Measurements from ENCODE around the gene PARD3. TPM values are rescaled to one million over a fixed set of nuclear protein-coding genes. Genes with fewer than 3 reads are reported as not detected.
"Not testable (repeated sequence)": the region's sequence is repeated elsewhere in the genome, so short reads cannot be mapped to it uniquely, and the experiment has no call there.

The PARD3 gene
- total RNA-seq, 2 experiments from 2014 or later = 2.2 to 2.8 TPM

DNA sequence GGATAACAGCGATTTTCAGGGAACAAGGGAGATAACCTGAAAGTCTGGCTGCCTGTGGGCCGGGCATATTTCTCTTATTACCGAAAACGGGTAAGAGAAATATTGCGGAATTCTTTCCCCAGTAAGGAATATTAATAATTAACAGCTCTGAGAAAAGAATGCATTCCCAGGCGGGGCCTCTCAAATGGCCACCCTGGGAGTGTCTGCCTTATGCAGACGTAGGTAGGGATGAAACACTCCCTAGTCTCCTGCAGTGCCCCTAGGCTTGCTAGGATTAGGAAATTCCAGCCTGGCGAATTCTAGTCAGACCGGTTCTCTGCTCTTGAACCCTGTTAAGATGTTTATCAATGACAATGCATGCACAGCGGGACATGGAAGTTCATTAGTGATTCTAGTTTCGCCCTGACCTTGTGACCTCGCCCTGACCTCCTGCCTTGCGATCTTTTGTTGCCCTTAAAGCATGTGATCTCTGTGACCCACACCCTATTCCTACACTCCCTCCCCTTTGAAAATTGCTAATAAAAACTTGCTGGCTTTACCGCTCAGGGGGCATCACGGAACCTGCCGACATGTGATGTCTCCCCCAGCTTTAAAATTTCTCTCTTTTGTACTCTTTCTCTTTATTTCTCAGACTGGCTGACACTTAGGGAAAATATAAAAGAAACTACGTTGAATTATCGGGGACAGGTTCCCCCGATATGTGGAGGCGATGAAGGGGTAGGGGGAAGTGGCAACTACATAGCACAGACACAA lies 387.8 kb downstream of the PARD3 start:
- H3K9me3 Mint-ChIP-seq (ENCODE audit: low read depth); CTCF ChIA-PET; H3K36me3 Mint-ChIP-seq (ENCODE audit: low read depth); H3K4me3 Mint-ChIP-seq; intact Hi-C loops (cut with DNase I, micrococcal nuclease); DNase-seq; H3K27ac Mint-ChIP-seq; H3K27me3 Mint-ChIP-seq; POLR2A ChIA-PET; ATAC-seq; H3K4me1 Mint-ChIP-seq: not testable (repeated sequence)

DNA sequence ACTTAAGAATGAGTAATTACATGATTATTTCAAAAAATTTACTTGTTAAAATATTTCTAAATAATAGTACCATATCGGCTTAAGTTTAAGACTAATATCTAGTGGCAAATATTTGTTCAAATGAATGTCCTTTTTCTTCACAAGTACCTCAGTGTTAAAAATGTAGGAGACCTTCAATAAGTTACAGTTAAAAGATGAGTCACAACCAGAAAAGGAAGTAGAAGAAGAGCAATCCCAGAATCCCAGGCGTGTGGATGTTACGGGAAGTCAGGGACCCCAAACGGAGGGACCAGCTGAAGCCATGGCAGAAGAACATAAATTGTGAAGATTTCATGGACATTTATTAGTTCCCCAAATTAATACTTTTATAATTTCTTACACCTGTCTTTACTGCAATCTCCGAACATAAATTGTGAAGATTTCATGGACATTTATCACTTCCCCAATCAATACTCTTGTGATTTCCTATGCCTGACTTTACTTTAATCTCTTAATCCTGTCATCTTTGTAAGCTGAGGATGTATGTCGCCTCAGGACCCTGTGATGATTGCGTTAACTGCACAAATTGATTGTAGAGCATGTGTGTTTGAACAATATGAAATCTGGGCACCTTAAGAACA lies 388.4 kb downstream of the PARD3 start:
- CTCF ChIA-PET; H3K36me3 Mint-ChIP-seq (ENCODE audit: low read depth); ATAC-seq; POLR2A ChIA-PET; H3K27me3 Mint-ChIP-seq; H3K9me3 Mint-ChIP-seq (ENCODE audit: low read depth); H3K27ac Mint-ChIP-seq; H3K4me1 Mint-ChIP-seq; DNase-seq; H3K4me3 Mint-ChIP-seq; intact Hi-C loops (cut with DNase I, micrococcal nuclease): not testable (repeated sequence)

DNA sequence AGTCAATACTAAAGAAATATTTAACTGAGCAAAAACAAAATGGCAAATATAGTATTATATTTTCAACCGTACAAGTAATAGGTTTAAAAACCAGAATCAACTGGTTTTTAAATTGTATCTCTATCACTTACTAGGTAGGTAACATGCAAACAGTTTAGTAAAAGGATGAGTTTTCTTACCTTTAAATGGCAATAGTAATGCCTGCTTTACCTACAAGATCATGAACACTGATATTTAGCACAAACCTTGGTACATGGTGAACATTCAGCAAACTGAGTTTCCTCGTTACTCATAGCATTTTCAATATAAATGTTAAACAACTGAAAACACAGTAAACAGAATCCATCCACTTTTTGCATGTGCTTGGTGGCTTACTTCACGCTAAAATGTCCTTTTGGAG lies 389.1 kb downstream of the PARD3 start:
- Mint-ChIP-seq H3K9me3 (ENCODE audit: low read depth) (no peaks in the 10 kb centered on the region), H3K36me3 (ENCODE audit: low read depth) (no peaks in the 10 kb centered on the region), H3K27me3 (peaks cover 4% of the 10 kb centered on the region), H3K27ac (no peak overlapping the region), H3K4me1 (no peaks in the 10 kb centered on the region), H3K4me3 (no peak overlapping the region)
- intact Hi-C loops (cut with DNase I, micrococcal nuclease) = no loop called here
- ATAC-seq (no peak), DNase-seq (no peak)
- ChIA-PET POLR2A (no interaction called here), CTCF (no interaction called here)

DNA sequence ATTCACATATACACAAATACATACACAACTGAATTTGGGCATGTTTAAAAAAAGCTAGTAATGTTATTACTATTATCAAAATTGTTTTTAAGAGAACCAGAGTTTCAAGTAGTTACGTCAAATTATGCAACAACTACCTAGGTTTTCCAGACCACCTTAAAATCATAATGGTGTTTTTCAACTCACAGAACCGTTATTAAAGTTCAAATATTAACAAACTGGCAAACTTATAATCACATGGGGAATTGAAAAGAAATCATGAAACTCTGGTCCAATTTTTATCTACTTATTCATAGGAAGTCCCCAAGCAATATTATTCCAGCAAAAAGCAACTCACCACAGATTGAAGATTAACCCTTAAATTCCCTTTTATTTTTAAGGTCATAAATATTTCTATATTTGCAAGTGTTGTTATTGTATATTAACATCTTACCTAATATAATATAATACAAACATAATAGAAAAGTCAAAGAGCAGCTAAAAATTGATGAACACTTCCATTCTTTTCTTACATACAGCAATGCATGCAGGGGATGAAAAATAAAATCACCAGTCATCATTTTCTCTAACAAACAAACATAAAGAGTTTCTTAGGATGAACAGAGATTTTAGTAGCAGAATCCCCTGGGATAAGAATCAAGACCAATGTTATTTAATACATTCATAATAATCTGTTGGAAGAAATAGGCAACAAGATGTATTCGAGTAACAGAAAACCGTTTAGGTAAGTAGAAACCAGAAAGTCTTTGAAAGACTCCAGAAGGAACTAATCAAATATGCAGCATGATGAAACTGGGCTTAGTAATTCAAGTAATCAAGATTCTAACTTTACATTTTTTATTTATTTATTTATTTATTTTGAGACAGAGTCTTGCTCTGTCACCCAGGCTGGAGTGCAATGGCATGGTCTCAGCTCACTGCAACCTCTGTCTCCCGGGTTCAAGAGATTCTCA lies 391.1 kb downstream of the PARD3 start:
- intact Hi-C loops (cut with DNase I, micrococcal nuclease) = no loop called here
- Mint-ChIP-seq H3K4me1 (no peaks in the 10 kb centered on the region), H3K27me3 (peaks cover 3% of the 10 kb centered on the region)

DNA sequence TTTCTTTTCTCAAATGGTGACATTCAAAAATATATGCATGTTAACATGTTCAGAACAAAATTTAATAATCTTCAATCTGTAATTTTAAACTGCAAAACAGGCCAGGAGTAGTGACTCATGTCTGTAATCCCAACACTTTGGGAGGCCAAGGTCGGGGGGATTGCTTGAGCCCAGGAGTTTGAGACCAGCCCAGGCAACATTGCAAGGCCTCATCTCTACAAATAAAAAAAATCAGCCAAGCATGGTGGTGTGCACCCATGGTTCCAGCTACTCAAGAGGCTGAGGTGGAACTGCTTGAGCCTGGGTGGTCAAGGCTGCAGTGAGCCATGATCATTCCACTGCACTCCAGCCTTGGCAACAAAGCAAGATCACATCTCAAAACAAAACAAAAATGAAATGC lies 394.3 kb downstream of the PARD3 start:
- DNase-seq (no peak), ATAC-seq (no peak)
- Mint-ChIP-seq H3K36me3 (ENCODE audit: low read depth) (no peaks in the 10 kb centered on the region), H3K4me1 (no peaks in the 10 kb centered on the region), H3K4me3 (no peak overlapping the region), H3K27me3 (peaks cover 2% of the 10 kb centered on the region), H3K27ac (no peak overlapping the region), H3K9me3 (ENCODE audit: low read depth) (no peaks in the 10 kb centered on the region)
- ChIA-PET POLR2A (no interaction called here), CTCF (no interaction called here)
- intact Hi-C loops (cut with DNase I, micrococcal nuclease) = no loop called here

More for the DNA sequence above, 391.1 kb downstream of the PARD3 start:
- H3K4me3 Mint-ChIP-seq = no peak overlapping the region
- no peak for ATAC-seq
- no peak overlapping the region for H3K27ac Mint-ChIP-seq
- DNase-seq = no peak
- CTCF ChIA-PET = no interaction called here
- H3K9me3 Mint-ChIP-seq (ENCODE audit: low read depth) = no peaks in the 10 kb centered on the region
- H3K36me3 Mint-ChIP-seq (ENCODE audit: low read depth) = no peaks in the 10 kb centered on the region
- POLR2A ChIA-PET = interaction anchor here (0.6 kb wide), 1 partner anchor 18 kb away, joined by 3 read pairs; no protein-coding TSS in a partner anchor

DNA sequence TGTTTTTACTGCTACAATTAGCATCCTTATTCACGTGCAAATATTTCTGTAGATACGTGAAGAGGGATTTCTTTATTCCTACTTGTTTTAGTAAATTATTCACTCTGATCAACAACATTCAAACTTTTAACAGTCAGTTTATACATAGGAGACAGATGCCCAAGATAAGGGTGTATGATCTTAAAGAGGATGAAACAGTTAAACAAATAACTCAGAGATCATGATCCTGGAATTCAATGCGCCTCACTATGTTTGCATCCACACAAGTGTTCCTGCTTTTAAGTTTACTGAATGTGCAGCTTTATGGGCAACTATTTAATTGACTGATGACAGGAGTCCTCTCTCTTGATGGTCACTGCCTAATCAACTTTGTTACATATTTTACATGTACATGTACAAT lies 394.8 kb downstream of the PARD3 start:
- no peaks in the 10 kb centered on the region for H3K36me3 Mint-ChIP-seq (ENCODE audit: low read depth)
- intact Hi-C loops (cut with DNase I, micrococcal nuclease) = no loop called here
- H3K27ac Mint-ChIP-seq = no peak overlapping the region
- DNase-seq (no peak), ATAC-seq (no peak)
- H3K9me3 Mint-ChIP-seq (ENCODE audit: low read depth) = no peaks in the 10 kb centered on the region
- H3K4me3 Mint-ChIP-seq = no peak overlapping the region
- H3K27me3 Mint-ChIP-seq = peaks cover 2% of the 10 kb centered on the region
- no peaks in the 10 kb centered on the region for H3K4me1 Mint-ChIP-seq
- CTCF ChIA-PET = no interaction called here
- POLR2A ChIA-PET = no interaction called here

DNA sequence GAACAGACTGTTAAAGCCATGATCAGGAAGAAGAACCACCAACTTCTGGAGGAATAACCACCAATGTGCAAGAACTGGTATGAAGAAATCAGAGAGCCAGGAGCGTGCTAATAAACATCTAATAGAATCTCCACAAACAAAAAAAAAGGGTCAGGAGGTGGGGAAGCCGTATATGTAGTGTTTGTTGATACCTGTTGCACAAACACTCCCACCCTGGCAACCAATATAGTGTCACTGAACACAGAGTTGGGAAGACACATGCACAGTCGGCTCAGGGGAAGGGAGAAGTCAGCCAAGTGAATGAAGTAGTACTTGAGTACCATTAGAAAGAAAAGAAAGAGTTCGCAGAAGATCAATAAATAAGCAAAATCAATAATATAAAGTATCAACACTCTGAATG lies 400.1 kb downstream of the PARD3 start:
- POLR2A ChIA-PET = no interaction called here
- Mint-ChIP-seq H3K4me3 (no peak overlapping the region), H3K4me1 (no peaks in the 10 kb centered on the region), H3K36me3 (ENCODE audit: low read depth) (no peaks in the 10 kb centered on the region), H3K9me3 (ENCODE audit: low read depth) (no peaks in the 10 kb centered on the region), H3K27me3 (no peaks in the 10 kb centered on the region), H3K27ac (no peak overlapping the region)
- CTCF ChIA-PET = no interaction called here
- DNase-seq (no peak), ATAC-seq (no peak)
- intact Hi-C loops (cut with DNase I, micrococcal nuclease) = no loop called here

DNA sequence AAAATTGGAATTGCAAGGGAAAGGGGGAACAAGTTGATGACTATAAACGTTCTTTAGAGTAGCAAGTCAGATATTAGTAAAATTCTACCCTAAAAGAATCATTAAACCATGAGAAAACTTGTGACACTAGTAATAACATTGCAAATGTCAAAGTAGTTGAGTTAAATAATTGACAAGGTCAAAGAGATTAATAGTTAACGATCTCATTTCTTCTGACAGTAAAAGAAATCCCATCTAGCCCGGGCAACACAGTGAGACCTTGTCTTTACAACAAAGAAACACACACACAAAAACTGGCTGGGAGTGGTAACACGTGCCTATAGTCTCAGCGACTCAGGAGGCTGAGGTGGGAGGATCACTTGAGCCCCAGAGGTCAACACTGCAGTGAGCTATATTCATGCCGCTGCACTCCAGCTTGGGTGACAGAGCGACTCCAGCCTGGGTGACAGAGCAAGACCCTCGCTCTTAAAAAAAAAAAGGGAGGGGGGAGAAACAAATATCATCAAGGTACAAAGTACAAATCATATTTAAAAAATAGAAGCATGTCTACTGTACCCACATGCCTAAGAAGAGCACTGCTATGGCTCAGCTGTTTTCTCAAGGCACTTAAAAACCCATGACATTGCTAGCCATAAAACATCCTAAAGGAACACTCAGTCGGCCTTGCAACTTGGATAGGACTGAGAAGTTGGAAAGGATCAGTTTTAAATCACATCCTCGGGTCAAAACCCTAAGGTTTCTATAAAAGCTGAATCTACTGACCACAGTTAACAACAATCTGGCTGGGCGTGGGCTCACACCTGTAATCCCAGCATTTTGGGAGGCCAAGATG lies 401.1 kb downstream of the PARD3 start:
- ATAC-seq = no peak
- no peak for DNase-seq
- no peaks in the 10 kb centered on the region for H3K36me3 Mint-ChIP-seq (ENCODE audit: low read depth)
- intact Hi-C loops (cut with DNase I, micrococcal nuclease) = no loop called here
- no peak overlapping the region for H3K4me3 Mint-ChIP-seq
- H3K4me1 Mint-ChIP-seq = no peaks in the 10 kb centered on the region
- H3K27ac Mint-ChIP-seq = no peak overlapping the region
- POLR2A ChIA-PET = no interaction called here
- CTCF ChIA-PET = no interaction called here
- H3K27me3 Mint-ChIP-seq = no peaks in the 10 kb centered on the region
- H3K9me3 Mint-ChIP-seq (ENCODE audit: low read depth) = no peaks in the 10 kb centered on the region

DNA sequence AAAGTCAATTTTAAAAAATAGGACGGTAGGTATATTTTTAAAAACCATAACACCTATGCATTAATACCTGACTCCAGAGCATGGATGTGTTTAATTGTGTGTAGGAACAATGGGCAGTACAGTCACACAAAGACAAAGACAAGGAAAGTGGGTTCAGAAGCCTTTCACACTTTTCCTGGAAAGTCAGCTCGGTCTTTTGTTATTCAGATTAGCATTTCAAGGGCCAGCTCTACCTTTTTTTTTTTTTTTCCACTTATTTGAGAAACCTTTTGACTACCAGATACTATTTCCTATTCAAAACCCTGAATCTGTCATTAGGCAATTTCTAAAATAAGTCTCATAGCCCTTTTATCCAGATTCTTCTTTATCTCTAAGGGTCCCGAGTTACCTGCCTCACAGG lies 401.9 kb downstream of the PARD3 start:
- H3K9me3 Mint-ChIP-seq (ENCODE audit: low read depth) = no peaks in the 10 kb centered on the region
- POLR2A ChIA-PET = interaction anchor here (0.6 kb wide), 1 partner anchor 35 kb away, joined by 4 read pairs; no protein-coding TSS in a partner anchor
- H3K4me1 Mint-ChIP-seq = no peaks in the 10 kb centered on the region
- intact Hi-C loops (cut with DNase I, micrococcal nuclease) = no loop called here
- ATAC-seq (no peak), DNase-seq (no peak)
- no peak overlapping the region for H3K4me3 Mint-ChIP-seq
- no peaks in the 10 kb centered on the region for H3K27me3 Mint-ChIP-seq
- no peaks in the 10 kb centered on the region for H3K36me3 Mint-ChIP-seq (ENCODE audit: low read depth)
- CTCF ChIA-PET = no interaction called here
- H3K27ac Mint-ChIP-seq = no peak overlapping the region

DNA sequence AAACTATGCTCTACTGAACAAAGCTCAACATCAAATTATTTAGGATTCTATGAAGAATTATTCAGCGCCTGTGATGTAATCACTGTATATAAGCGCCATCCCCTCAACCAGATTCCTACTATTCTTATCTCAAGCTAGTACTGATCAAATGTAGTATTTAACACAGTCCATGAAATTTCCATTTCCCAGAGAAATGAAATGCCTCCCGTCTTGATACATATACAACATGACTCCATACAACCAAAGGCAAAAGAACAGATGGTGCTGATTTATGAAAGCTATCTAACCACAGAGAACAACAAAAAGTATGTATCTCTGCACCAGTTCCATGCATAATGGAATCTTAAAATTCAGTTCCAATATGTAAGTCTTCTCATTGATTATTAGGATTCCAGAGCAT lies 406.1 kb downstream of the PARD3 start:
- no peak overlapping the region for H3K27ac Mint-ChIP-seq
- no peaks in the 10 kb centered on the region for H3K9me3 Mint-ChIP-seq (ENCODE audit: low read depth)
- DNase-seq = no peak
- no peaks in the 10 kb centered on the region for H3K27me3 Mint-ChIP-seq
- intact Hi-C loops (cut with DNase I, micrococcal nuclease) = no loop called here
- peaks cover 2% of the 10 kb centered on the region for H3K4me1 Mint-ChIP-seq
- H3K4me3 Mint-ChIP-seq = no peak overlapping the region
- no peaks in the 10 kb centered on the region for H3K36me3 Mint-ChIP-seq (ENCODE audit: low read depth)
- CTCF ChIA-PET = no interaction called here
- POLR2A ChIA-PET = no interaction called here
- ATAC-seq = no peak

DNA sequence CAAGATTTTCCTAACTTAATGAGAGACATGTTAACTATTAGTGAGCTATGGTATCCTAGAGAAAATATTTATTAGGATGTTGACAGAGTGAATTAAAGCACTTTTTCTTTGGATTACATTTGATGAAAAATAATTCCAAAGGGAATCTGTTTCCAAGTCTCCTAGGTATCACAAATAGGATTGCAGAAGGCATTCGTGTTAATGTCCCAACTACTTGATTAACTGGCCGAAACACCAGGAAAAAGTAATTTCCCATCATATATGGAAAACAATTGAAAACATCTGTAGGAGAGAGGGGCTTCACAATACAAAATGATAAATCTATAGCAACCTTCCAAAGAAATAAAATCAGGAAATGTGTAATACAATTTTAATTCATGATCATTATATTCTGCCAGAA lies 406.7 kb downstream of the PARD3 start:
- no peak for DNase-seq
- no peak for ATAC-seq
- Mint-ChIP-seq H3K9me3 (ENCODE audit: low read depth) (no peaks in the 10 kb centered on the region), H3K4me3 (no peak overlapping the region), H3K4me1 (peaks cover 2% of the 10 kb centered on the region), H3K27me3 (no peaks in the 10 kb centered on the region), H3K36me3 (ENCODE audit: low read depth) (no peaks in the 10 kb centered on the region), H3K27ac (no peak overlapping the region)
- CTCF ChIA-PET = no interaction called here
- POLR2A ChIA-PET = no interaction called here
- intact Hi-C loops (cut with DNase I, micrococcal nuclease) = no loop called here

All from activated CD4-positive, alpha-beta T cell treated with anti-CD3 and anti-CD28 coated beads for 36 hours (primary cell).